GM18861 (cell line): ENCODE measurements around the gene FAM72C.
"Not testable (repeated sequence)": the region's sequence is repeated elsewhere in the genome, so short reads cannot be mapped to it uniquely, and the experiment has no call there.

Experiments
- ATAC-seq: cut with Tn5 transposase; IDR thresholded peaks from one replicate; pipeline ENCODE4 v1.9.1; 2021; ENCODE audit not compliant: unreplicated experiment

Gene FAM72C

GRCh38 chr1:143971924-143972700 lies at the start of gene FAM72C:
Gene FAM72C, minus strand, starts transcription at chr1:143971986. Its CDS starts 845 bp downstream, at chr1:143971141.
- peak; percentile 84 for ATAC-seq

- peak; percentile 49 for ATAC-seq
These were observed 48.4 kb upstream of the FAM72C start for GRCh38 chr1:144020001-144020738.

- ATAC-seq, result not testable (repeated sequence)
These were observed 47.3 kb upstream of the FAM72C start for GRCh38 chr1:144019101-144019500.

- not testable (repeated sequence) for ATAC-seq
These were observed 43.6 kb upstream of the FAM72C start for GRCh38 chr1:144015180-144015966.

GRCh38 chr1:144014528-144014927 lies 42.7 kb upstream of the FAM72C start:
- ATAC-seq, result not testable (repeated sequence)

GRCh38 chr1:144014121-144014520 lies 42.3 kb upstream of the FAM72C start:
- ATAC-seq, result not testable (repeated sequence)

GRCh38 chr1:144012168-144012733 lies 40.5 kb upstream of the FAM72C start:
- ATAC-seq, result peak; percentile 99

- not testable (repeated sequence) for ATAC-seq
These were observed 37.6 kb upstream of the FAM72C start for GRCh38 chr1:144009410-144009809.

- not testable (repeated sequence) for ATAC-seq
These were observed 32.5 kb upstream of the FAM72C start for GRCh38 chr1:144004259-144004658.

GRCh38 chr1:144003306-144004029 lies 31.7 kb upstream of the FAM72C start:
- not testable (repeated sequence) for ATAC-seq

- not testable (repeated sequence) for ATAC-seq
These were observed 30.5 kb upstream of the FAM72C start for GRCh38 chr1:144002141-144002881.

- not testable (repeated sequence) for ATAC-seq
These were observed 29.3 kb upstream of the FAM72C start for GRCh38 chr1:144001077-144001476.

GRCh38 chr1:143996020-143996419 lies 24.2 kb upstream of the FAM72C start:
- not testable (repeated sequence) for ATAC-seq

GRCh38 chr1:143993301-143993907 lies 21.6 kb upstream of the FAM72C start:
- ATAC-seq, result not testable (repeated sequence)

GRCh38 chr1:143990699-143991098 lies 18.9 kb upstream of the FAM72C start:
- ATAC-seq, result not testable (repeated sequence)

- not testable (repeated sequence) for ATAC-seq
These were observed 17.9 kb upstream of the FAM72C start for GRCh38 chr1:143989719-143990118.

- ATAC-seq, result not testable (repeated sequence)
These were observed 17.6 kb upstream of the FAM72C start for GRCh38 chr1:143989427-143989712.

- ATAC-seq, result not testable (repeated sequence)
These were observed 17.0 kb upstream of the FAM72C start for GRCh38 chr1:143988602-143989426.
